Endothelial cell (in vitro differentiated cells): ENCODE results near the gene OR10V1. TPM values are rescaled to one million over a fixed set of nuclear protein-coding genes. Genes with fewer than 3 reads are reported as not detected.
"Not testable (repeated sequence)": the region's sequence is repeated elsewhere in the genome, so short reads cannot be mapped to it uniquely, and the experiment has no call there.

ENCODE experiments used
- DNase-seq: peaks from one replicate; pipeline ENCODE4 v3.0.0; 2021; ENCODE audit warnings: low spot score
- H3K27ac Mint-ChIP-seq: one replicate; pipeline ENCODE4 v1.8.0; 2021; ENCODE audit warnings: mixed read lengths, inconsistent platforms; ENCODE audit not compliant: unreplicated experiment
- H3K27me3 Mint-ChIP-seq: one replicate; pipeline ENCODE4 v1.8.0; 2021; ENCODE audit warnings: mild to moderate bottlenecking, moderate library complexity, mixed read lengths, inconsistent platforms; ENCODE audit not compliant: unreplicated experiment
- H3K36me3 Mint-ChIP-seq: one replicate; pipeline ENCODE4 v1.8.0; 2021; ENCODE audit warnings: mild to moderate bottlenecking, low read depth, mixed read lengths, inconsistent platforms; ENCODE audit not compliant: unreplicated experiment
- H3K4me1 Mint-ChIP-seq: one replicate; pipeline ENCODE4 v1.8.0; 2021; ENCODE audit warnings: mild to moderate bottlenecking, mixed read lengths, inconsistent platforms; ENCODE audit not compliant: unreplicated experiment
- H3K4me3 Mint-ChIP-seq: one replicate; pipeline ENCODE4 v1.8.0; 2021; ENCODE audit warnings: mild to moderate bottlenecking, mixed read lengths, inconsistent platforms; ENCODE audit not compliant: unreplicated experiment
- H3K9me3 Mint-ChIP-seq: one replicate; pipeline ENCODE4 v1.8.0; 2021; ENCODE audit warnings: mixed read lengths, inconsistent platforms; ENCODE audit not compliant: unreplicated experiment
- CTCF ChIP-seq: fragments of 200-600 bp; sonication (generic); IDR thresholded peaks from one replicate; pipeline ENCODE4 v1.5.0; 2021; ENCODE audit warnings: antibody characterized with exemption; ENCODE audit not compliant: unreplicated experiment
- total RNA-seq: library from RNA; stranded (reverse); fragmentation: NEBNext Ultra II Directional; extraction: Animal tissue kit (Norgen Biotek cat#: 25700); gene quantifications from one replicate; pipeline ENCODE4 v1.2.1, GENCODE V29; 2021; ENCODE audit not compliant: unreplicated experiment

The OR10V1 gene
- total RNA-seq, 1 donor from 2014 or later = not detected

GRCh38 chr11:59689015-59689414 is 24.6 kb downstream of the OR10V1 start:
- Mint-ChIP-seq H3K27me3 (peaks cover 4% of the 10 kb centered on the region), H3K9me3 (peaks cover 7% of the 10 kb centered on the region), H3K4me3 (no peak overlapping the region), H3K36me3 (peaks cover 3% of the 10 kb centered on the region), H3K27ac (no peak overlapping the region), H3K4me1 (no peaks in the 10 kb centered on the region)
- no peak for DNase-seq
- TF ChIP-seq CTCF = no peak

DNA sequence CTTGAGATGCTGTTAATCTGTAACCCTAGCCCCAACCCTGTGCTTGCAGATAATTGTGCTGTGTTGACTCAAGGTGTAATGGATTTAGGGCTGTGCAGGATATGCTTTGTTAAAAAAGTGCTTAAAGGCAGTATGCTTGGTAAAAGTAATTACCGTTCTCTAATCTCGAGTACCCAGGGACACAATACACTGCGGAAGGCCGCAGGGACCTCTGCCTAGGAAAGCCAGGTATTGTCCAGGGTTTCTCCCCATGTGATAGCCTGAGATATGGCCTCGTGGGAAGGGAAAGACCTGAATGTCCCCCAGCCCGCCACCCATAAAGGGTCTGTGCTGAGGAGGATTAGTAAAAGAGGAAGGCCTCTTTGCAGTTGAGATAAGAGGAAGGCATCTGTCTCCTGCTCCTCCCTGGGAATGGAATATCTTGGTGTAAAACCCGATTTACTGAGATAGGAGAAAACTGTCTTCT is 32.4 kb downstream of the OR10V1 start:
- not testable (repeated sequence) for H3K9me3 Mint-ChIP-seq, DNase-seq, H3K4me3 Mint-ChIP-seq, H3K36me3 Mint-ChIP-seq, H3K27me3 Mint-ChIP-seq
- Mint-ChIP-seq H3K27ac (peak overlapping the region; percentile 34), H3K4me1 (peaks cover 11% of the 10 kb centered on the region)

DNA sequence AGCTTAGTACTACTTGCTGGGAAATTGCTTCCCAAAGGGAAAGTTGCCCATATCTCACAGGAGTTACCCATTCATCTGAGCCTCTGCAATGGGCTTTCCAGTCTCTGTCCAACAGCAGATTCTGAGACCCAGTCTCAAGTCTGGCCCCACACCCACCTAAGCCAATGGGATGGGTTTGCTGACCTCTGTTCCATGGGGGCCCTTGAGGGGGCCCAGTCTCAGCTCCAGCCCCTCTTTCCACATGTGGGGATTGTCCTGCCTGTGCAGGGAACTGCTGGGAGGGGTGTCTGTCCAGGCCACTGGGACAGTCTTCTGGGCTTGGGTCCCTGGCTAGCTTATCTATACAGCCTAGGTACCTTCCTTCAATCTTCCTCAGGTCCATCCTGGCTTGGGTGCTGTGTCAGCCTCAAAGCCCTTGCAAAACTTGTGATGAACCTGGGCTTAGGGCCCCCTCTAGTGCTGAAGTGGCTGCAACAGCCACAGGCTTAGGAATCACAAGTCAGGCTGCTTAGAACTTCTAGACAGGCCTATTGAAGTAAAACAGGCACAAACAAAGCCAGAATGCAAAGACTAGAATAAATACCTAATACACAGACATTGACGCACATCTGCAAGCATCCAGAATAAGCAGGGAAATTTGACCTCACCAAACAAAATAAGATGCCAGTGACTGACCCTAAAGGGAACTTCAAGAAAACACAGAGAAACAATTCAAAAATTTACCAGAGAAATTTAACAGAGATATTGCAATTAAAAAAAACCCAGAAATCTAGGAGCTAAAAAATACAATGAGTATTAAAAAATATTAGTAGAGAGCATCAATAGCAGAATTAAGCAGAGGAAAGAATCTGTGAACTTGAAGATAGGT is 33.1 kb downstream of the OR10V1 start:
- Mint-ChIP-seq H3K36me3 (no peaks in the 10 kb centered on the region), H3K4me3 (no peak overlapping the region), H3K27me3 (peaks cover under 1% of the 10 kb centered on the region), H3K4me1 (peaks cover 11% of the 10 kb centered on the region), H3K9me3 (no peaks in the 10 kb centered on the region), H3K27ac (peak overlapping the region; percentile 57)
- peak; percentile 29 for TF ChIP-seq CTCF
- peak; percentile 69 for DNase-seq

- DNase-seq = no peak
- Mint-ChIP-seq H3K27ac (no peak overlapping the region), H3K27me3 (no peaks in the 10 kb centered on the region), H3K4me1 (peaks cover 11% of the 10 kb centered on the region), H3K4me3 (no peak overlapping the region), H3K9me3 (no peaks in the 10 kb centered on the region), H3K36me3 (no peaks in the 10 kb centered on the region)
- TF ChIP-seq CTCF = no peak
Observed at GRCh38 chr11:59679347-59679746, 34.3 kb downstream of the OR10V1 start.

DNA sequence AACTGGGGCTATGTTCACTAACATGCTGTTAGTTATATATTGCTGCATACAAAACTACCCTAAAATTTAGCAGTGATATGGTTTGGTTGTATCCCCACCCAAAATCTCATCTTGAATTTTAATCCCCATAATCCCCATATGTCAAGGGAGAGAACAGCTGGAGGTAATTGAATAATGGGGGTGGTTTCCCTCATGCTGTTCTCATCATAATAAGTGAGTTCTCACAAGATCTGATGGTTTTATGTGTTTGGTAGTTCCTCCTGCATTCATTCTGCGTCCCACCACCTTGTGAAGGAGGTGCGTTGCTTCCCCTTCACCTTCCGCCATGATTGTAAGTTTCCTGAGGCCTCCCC is 34.9 kb downstream of the OR10V1 start:
- no peaks in the 10 kb centered on the region for H3K9me3 Mint-ChIP-seq
- no peak overlapping the region for H3K4me3 Mint-ChIP-seq
- no peak for TF ChIP-seq CTCF
- H3K27me3 Mint-ChIP-seq = no peaks in the 10 kb centered on the region
- H3K36me3 Mint-ChIP-seq = no peaks in the 10 kb centered on the region
- DNase-seq = no peak
- no peak overlapping the region for H3K27ac Mint-ChIP-seq
- peaks cover 11% of the 10 kb centered on the region for H3K4me1 Mint-ChIP-seq
